SH-SY5Y (cell line): ENCODE results near the gene ITGB2.

ENCODE experiments used
- GATA2 ChIP-seq: IDR thresholded peaks from 2 replicates; pipeline ENCODE4 v1.6.1; 2011; ENCODE audit warnings: mild to moderate bottlenecking, low read depth, low read length
- GATA3 ChIP-seq: IDR thresholded peaks from 2 replicates; pipeline ENCODE4 v1.6.1; 2011; ENCODE audit warnings: low read depth, mild to moderate bottlenecking, low read length, moderate library complexity

GRCh38 chr21:44881198-44881872 is 39.4 kb downstream of the ITGB2 start:
- TF ChIP-seq GATA2 (no peak), GATA3 (no peak)
